Activated T-cell treated with anti-CD3 and anti-CD28 coated beads, Interleukin-2, amount 50 U/mL, for 1 hour (primary cell): Measurements from ENCODE around the gene SETBP1.

Experiments
- DNase-seq: peaks from one replicate; pipeline ENCODE4 v3.0.0-alpha.2; 2020

Gene SETBP1

DNA sequence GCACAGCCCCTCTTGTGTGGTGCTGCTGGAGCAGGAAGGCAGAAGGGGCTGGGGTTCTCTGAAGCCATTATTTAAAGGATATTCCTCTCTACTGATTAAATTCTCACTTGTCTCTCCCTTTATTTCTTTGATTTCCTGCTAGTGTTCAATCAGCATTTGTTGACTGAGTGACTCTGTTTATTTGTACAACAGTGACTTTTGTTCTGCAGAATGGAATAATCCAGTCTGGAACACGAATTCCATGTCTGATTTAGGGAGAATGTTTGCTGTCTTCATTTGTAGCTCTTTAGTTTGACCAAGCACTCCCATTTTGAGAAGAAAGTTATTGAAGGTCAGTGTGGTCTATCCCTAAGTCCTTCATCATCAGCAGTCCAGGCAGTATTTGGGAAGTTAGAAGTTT lies 141.2 kb downstream of the SETBP1 start:
- DNase-seq, result no peak

DNA sequence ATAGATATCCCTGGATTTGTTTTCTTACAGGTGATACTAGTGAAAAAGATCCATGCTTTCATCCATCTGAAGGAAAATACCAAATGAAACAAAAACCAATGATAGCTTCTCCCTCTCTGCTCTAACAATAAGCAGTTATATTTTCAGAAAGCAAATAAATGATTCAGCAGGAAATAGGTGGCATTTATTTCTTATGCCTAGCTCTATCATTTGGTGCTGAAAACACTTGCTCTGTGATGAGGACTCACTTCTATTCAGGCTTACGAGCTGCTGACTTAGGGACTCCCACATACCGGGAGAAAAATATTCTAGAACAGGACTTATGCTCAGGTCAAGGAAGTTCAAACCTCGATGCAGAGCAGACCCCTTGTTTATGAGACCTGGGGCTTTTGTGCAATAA lies 142.6 kb downstream of the SETBP1 start:
- no peak for DNase-seq

DNA sequence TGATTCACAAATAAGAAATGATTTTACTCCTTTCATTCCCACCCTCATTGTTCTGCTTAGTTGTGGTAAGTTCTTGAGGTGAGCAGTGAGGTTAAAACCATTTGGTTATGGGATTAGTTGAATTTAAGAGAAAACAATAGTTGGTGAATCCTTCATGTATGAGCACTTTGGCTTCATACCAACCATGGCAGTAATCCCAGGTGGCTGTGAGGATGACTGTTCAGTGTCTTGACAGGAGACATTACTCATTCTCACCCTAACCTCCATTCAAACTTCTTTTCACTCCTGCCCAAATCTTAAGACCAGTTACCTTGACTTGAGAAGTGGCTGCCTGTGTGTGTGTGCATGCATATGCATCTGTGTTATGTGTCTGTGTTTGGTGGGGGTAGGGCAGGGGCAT lies 143.1 kb downstream of the SETBP1 start:
- DNase-seq, result no peak

DNA sequence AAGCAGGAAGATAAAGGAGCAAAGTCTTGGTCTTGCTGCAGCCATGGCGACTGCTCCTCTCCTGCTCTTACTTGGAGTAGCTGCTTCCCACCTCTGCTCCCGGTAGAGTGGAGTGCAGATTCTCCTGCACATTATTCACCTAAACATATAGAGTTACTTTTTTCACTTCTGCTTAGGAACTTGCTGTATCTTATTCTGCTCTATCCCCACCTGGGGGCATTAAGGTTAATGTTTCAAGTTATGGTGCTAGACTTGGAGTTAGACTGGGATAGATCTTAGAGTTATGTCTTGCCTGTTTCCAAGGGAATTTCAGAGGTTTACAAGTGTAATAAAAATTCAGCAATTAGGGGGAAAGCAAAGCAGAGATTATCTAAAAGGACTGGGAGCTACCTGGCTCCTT lies 144.2 kb downstream of the SETBP1 start:
- DNase-seq, result no peak

DNA sequence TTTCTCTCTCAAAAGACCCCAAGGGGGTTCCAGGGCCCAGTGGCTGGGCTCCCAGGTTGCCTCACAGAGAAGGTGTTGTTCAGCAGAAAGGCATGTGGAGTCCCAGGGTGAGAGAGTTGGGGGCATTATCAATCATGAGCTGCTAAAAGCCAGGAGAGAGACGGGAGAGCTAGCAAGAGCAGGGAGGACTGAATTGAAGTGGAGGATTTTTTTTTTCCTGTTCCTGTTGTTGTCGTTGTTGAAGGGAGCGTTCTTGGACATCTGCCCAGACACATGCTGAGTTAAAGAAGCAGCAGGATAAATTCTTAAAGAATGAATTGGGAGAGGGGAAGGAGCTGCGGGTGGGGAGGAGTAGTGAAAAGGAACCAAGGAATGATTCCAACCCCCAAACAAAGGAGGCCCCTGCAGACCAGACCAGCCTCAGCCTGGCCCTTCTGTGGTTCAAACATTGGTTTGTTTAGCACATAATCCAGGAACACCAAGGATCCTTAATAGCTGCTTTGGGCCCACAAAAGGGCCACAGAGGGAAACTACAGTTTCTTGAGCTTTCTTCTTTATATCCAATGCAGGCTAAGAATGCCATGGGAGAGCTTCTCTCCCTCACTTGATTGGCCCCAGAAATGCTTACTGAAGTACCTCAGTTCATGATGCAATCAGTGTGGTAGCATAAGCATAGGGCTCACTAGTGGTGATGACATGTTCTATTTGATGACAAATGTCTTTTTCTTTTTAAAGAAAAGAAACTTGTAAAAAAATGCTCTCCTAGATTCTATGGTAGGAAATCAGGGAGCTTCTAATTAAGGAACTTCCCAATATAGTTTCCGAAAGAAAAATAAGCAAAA lies 146.0 kb downstream of the SETBP1 start:
- no peak for DNase-seq

DNA sequence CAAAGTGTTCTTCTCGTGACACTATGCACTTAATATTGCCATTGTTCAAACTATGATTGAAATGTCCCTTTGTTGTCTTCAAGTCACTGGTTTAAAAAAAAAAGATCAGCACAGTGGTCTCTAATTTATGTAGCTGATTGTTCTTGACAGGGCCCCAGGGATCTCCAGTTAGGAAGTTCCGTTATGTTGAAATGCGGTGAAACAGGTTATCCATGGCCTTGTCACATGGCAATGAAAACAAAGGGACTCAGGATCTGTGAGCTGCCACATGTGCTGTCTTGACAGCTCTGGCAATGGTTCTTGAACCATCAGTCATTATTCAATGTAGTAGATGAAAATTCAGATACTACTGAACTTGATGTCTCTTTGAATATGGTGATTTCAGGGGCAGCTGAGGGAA lies 147.4 kb downstream of the SETBP1 start:
- no peak for DNase-seq

- no peak for DNase-seq
Measured at GRCh38 chr18:44830581-44830980, 149.9 kb downstream of the SETBP1 start.

DNA sequence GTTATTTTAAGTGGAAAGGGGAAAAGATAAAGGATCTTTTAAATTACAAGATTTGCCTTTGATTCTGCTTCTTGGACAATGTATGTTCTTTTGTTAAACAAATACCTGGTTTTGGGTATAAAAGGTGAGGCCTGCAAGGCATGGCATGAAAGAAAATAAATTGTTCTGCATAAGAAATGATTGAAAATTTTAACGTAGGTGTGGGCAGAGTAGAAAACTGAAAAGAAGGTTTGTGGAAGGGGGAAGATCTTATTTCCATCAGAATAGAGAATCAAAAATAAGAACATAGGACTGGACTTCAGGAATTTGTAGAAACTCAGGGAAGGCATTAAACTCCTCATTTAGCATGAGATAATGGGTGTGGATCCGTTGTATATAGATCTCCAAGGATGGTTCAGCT lies 153.1 kb downstream of the SETBP1 start:
- DNase-seq, result no peak

GRCh38 chr18:44834867-44835469 lies 154.3 kb downstream of the SETBP1 start:
- DNase-seq, result no peak

DNA sequence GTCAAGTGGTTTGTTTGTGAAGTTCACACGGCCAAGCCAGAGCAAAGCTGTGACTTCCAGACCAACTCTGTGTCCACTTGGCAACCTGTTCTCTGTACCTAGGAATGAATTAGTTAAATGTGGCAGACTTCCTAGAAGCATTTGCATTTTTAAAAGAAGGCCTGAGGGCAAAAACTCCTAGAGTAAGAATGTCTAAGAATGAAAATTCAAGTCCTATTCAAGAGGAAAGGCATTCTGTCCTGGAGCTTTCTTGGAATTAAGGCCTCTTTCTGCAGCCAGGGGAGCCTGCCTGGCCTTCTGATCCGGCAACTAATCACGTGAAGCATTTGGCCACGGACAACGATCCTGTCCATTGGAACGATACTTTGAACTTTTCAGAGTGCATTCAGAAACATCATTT lies 155.0 kb downstream of the SETBP1 start:
- DNase-seq, result no peak

DNA sequence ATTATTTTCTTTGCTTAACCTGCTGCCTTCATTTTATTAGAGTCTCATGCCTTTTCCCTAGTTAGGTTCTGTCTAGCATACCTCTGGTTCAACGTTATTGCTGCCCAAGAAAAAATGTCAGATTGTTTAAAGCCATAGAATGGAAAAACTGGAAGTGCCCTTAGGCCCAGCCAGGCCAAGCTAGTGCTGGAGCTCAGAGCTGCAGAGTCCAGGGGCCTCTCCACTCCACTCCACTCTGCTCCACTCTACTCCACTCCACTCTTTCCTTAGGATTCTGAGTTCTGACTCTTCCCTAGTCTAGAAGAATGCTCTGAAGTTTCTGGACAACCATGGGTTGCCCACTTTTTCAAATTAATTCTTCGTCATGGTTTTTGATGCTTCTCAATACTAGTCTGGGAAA lies 155.6 kb downstream of the SETBP1 start:
- no peak for DNase-seq

- no peak for DNase-seq
Measured at GRCh38 chr18:44837482-44838180, 156.9 kb downstream of the SETBP1 start.

DNA sequence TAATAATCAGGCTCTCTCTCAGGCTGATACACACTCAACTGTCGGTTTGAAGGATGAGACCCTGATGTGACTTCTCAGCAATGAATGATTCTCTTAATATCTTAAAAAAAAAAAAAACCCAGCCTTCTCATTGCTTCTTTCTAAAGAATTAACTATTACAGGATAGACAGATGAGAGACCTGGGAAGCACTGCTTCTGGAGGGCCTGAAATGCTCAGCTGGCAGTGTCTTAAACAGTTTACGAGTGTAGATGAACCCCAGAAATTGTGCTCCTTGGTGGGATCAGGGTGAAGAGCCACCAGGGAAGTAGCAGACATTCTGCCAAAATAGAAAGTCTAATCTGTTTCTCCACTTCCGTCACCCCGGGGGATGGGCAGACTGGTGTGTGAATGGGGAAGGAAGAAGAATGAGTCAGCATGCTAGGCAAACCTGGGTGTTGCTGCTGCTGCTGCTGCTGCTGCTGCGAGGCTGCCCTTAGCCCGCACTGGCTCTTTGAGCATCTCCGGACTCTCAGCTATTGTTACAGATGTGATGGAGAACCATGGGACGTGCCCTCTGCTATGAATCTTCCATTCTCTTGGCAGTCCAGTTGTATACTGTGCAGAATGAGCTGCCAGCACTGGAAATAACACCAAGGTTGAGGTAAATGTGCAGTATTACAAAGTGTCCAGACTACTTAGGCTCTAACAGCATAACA lies 158.4 kb downstream of the SETBP1 start:
- DNase-seq, result peak; percentile 37

GRCh38 chr18:44840058-44840790 lies 159.5 kb downstream of the SETBP1 start:
- DNase-seq, result no peak

- DNase-seq, result no peak
Measured at GRCh38 chr18:44841221-44841620, 160.5 kb downstream of the SETBP1 start.

DNA sequence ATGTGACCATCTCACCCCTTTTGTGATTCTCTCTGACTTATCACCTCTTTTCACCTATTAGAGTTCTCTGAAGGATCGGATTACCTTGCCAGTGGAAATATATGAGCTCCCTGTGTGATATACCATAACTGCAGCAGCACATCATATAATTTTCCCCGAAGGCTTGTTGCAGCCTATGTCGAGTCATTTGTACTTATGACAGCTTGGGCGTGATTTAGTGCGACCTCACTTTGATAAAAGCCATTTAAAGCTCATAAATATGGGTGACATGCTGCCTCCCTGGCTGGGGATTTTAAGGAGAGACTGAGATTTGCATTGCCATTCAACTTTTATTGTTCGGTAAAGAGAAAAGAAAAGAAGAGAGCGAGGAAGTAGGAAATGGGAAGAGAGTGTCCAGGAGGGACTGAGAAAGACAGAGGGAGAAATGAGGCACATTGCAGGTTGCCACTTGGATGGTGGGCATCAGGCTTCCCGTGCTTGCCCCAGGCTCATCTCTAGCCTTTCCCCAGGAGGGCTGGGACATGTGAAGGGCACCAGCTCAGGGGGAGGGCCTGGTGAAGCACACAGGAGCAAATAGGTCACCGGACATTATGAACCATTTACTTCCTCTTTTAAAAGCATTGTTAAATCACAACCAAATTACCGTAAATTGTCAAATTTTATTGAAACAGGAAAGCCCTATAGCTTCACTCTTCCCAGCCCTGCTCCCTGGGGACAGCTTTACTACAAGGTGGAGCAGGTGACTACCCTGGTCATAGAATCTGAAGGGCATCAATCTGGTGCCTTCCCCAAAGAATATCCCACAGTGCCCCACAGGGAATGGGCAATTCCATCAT lies 161.3 kb downstream of the SETBP1 start:
- DNase-seq, result no peak

DNA sequence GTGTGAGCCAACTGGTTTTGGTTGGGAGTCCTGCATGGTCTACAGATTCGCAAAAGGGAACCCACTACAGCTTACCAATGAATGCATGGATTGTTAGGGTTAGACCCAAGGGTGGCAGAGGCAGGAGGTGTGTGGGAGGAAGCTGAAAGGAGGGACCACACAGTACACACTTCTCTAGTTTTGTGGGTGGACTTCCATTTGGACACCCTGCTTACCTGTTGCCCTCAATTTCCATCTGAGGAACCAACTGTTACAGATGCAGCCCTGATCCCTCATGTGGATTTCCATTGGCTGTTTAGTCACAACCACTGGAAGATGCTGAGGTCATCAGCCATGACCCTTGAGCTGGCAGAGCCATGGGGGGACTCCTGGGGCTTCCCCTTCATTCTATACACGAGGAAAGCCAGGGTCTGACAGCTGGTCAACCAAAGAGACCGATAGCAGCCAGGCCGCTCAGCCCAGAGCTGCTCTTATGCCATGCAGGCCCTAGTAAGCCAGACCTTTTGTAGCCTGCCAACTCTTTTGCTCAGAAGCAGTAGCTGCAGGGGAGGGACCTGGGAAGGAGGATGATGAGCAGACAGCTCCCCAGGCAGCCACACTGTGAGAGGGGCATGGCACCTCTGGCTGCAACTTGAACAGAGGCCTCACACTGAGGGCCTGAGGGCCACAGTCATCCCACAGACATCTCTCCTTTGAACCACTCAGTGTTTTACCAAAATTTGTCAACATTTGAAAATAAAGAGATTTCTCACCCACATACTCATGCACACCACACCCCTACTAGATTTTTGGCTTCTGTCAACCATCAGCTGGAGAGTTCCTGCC lies 162.1 kb downstream of the SETBP1 start:
- no peak for DNase-seq

DNA sequence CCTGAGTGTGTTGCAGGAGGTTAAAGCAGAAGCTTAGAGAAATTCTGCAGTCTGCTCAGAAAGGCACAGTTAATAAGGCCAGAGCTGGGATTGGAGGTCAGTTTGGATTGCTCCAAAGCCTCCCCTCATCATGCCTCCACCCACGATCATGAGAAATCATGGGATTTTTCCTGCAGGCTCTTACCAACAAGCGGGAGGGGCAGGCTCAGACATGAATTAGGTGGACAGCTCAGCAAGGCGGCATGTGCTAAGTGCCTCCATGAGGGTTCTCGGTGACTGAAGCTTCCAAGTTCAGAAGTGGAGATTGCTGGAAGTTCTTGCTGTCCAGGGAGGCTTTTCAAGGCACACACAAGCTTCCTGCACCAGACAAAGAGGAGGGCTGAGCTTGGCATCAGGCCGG lies 163.8 kb downstream of the SETBP1 start:
- no peak for DNase-seq

DNA sequence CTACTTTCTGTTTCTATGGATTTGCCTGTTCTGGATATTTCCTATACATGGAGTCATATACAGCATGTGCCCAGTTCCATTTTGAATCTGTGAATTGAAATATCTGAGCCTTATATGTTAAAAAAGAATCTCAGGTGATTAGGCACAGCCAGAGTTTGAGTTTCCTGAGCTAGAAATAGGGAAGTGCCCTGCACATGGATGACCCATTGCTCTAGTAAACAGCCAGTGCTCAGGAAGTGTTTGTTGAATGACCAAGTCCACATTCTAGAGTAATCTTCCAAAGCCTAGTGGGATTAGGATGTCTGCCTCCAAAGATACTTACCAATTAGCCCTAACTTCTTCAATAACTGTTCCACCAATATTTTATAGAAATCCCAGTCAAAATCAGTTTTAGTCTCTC lies 165.8 kb downstream of the SETBP1 start:
- no peak for DNase-seq

GRCh38 chr18:44848644-44849335 lies 168.1 kb downstream of the SETBP1 start:
- DNase-seq, result no peak
